K562 (cell line): ENCODE data around the gene TOR1B. TPM values are rescaled to one million over a fixed set of nuclear protein-coding genes. Genes with fewer than 3 reads are reported as not detected.

Experiments
- CC2D1A ChIP-seq: fragments of 450-650 bp; IDR thresholded peaks from 2 replicates; pipeline ENCODE4 v1.6.1; 2017; ENCODE audit warnings: mild to moderate bottlenecking
- CCAR2 ChIP-seq: fragments of 200-400 bp; formaldehyde crosslinking; IDR thresholded peaks from 2 replicates; pipeline ENCODE4 v1.6.1; 2017; ENCODE audit warnings: mild to moderate bottlenecking, low read depth, low read length
- GMEB1 ChIP-seq: fragments of 250-450 bp; sonication (Bioruptor Pico); IDR thresholded peaks from 2 replicates; pipeline ENCODE4 v1.4.0; 2020; ENCODE audit warnings: mild to moderate bottlenecking
- HCFC1 ChIP-seq: IDR thresholded peaks from 2 replicates; pipeline ENCODE4 v1.6.1; 2012; ENCODE audit warnings: low read depth, low read length, improper control_type of control experiment
- HINFP ChIP-seq: fragments of 450-650 bp; conservative IDR thresholded peaks from 2 replicates; pipeline ENCODE4 v1.6.1; 2016; ENCODE audit warnings: missing genetic modification characterization, low read depth, mild to moderate bottlenecking, control low read depth, missing compliant biosample characterization
- IRF2 ChIP-seq: sonication (generic); formaldehyde crosslinking; IDR thresholded peaks from 2 replicates; pipeline ENCODE4 v1.8.1; 2022; ENCODE audit warnings: mild to moderate bottlenecking, missing genetic modification reagents
- KAT8 ChIP-seq: fragments of 450-650 bp; IDR thresholded peaks from 2 replicates; pipeline ENCODE4 v1.6.1; 2016; ENCODE audit warnings: low read depth, mild to moderate bottlenecking
- MGA ChIP-seq: fragments of 450-650 bp; IDR thresholded peaks from 2 replicates; pipeline ENCODE4 v1.6.1; 2016; ENCODE audit warnings: mild to moderate bottlenecking, moderate library complexity
- POLR2B ChIP-seq: fragments of 450-650 bp; IDR thresholded peaks from 2 replicates; pipeline ENCODE4 v1.6.1; 2018; ENCODE audit warnings: low read depth; ENCODE audit not compliant: partially characterized antibody
- PRMT5 ChIP-seq: sonication (generic); formaldehyde crosslinking; IDR thresholded peaks from 2 replicates; pipeline ENCODE4 v1.5.0; 2020; ENCODE audit warnings: missing genetic modification reagents
- RAD51 ChIP-seq: fragments of 450-650 bp; IDR thresholded peaks from 2 replicates; pipeline ENCODE4 v1.7.1; 2016; ENCODE audit warnings: low read depth, mild to moderate bottlenecking, borderline replicate concordance
- TAF7 ChIP-seq: fragments of 450-650 bp; IDR thresholded peaks from 2 replicates; pipeline ENCODE4 v1.6.1; 2016; ENCODE audit warnings: missing genetic modification characterization, missing compliant biosample characterization
- TEAD2 ChIP-seq: fragments of 450-650 bp; IDR thresholded peaks from 2 replicates; pipeline ENCODE4 v1.6.1; 2016; ENCODE audit warnings: missing genetic modification characterization, control low read depth, missing compliant biosample characterization
- ZNF212 ChIP-seq: fragments of 450-650 bp; formaldehyde crosslinking; IDR thresholded peaks from 2 replicates; pipeline ENCODE4 v1.4.0; 2020; ENCODE audit warnings: mild to moderate bottlenecking
- ZNF3 ChIP-seq: fragments of 250-450 bp; sonication (Bioruptor Pico); IDR thresholded peaks from 2 replicates; pipeline ENCODE4 v1.5.0; 2021; ENCODE audit warnings: mild to moderate bottlenecking, moderate library complexity
- ZNF778 ChIP-seq: fragments of 450-650 bp; formaldehyde crosslinking; IDR thresholded peaks from 2 replicates; pipeline ENCODE4 v1.4.0; 2020; ENCODE audit warnings: mild to moderate bottlenecking, moderate library complexity
- polyA plus RNA-seq, 8 experiments: library from polyadenylated mRNA; depleted of rRNA in 4 of 8; stranded (reverse) in 5 of 8; unstranded in 3 of 8; fragments of >200 nt; fragmentation: Nextera tagmentation in 2 of 8; fragmentation: Illumina TruSeq in 1 of 8; extraction: Ambion mirVana in 2 of 8; extraction: Trizol in 1 of 8; gene quantifications; 2 replicates each; pipeline versions ENCODE4 v1.2.1 to v1.2.3, GENCODE V29; 2011 to 2014; ENCODE audit warnings: inconsistent platforms in 1 of 8, missing spikeins in 1 of 8
- total RNA-seq, 7 experiments: library from RNA; depleted of rRNA in 6 of 7; stranded (reverse); fragments of >200 nt in 6 of 7; fragmentation: Illumina TruSeq in 2 of 7; extraction: Trizol in 2 of 7; gene quantifications; 2 replicates each; pipeline versions ENCODE4 v1.2.1 to v1.2.3, GENCODE V29; 2011 to 2021; ENCODE audit warnings: low replicate concordance in 1 of 7

TOR1B gene
- total and polyA plus RNA-seq, 9 of the 15 experiments (the other 6 are each of a cell fraction or from before 2014, with no cell fraction given), result 4.2 to 36.5 (median 24.6) TPM

GRCh38 chr9:129838707-129839259 is 35.8 kb downstream of the TOR1B start (continued):
- TF ChIP-seq HCFC1 (no peak), CCAR2 (no peak), POLR2B (peak; percentile 12), RAD51 (no peak), IRF2 (CRISPR knock-in tag) (no peak), CC2D1A (no peak), GMEB1 (CRISPR knock-in tag) (no peak), ZNF3 (CRISPR knock-in tag) (no peak), HINFP (tag) (no peak), KAT8 (no peak), TEAD2 (no peak), TAF7 (tag) (no peak), ZNF778 (no peak), MGA (no peak), ZNF212 (CRISPR knock-in tag) (no peak), PRMT5 (CRISPR knock-in tag) (no peak)
